Activated CD4-positive, alpha-beta memory T cell treated with anti-CD3 and anti-CD28 coated beads, Interleukin-2, amount 10 ng/mL, durations not matched to agents 7 days and 5 days (primary cell): Measurements from ENCODE around the gene PKP1. TPM values are rescaled to one million over a fixed set of nuclear protein-coding genes. Genes with fewer than 3 reads are reported as not detected.

Source experiments
- CTCF ChIA-PET: fragments of 350-600 bp; sonication (Branson Sonifier 250); formaldehyde crosslinking; loops from one replicate; lab custom pipeline; 2021; ENCODE audit warnings: antibody characterized with exemption, inconsistent platforms; lab: Charles Lee
- POLR2A ChIA-PET: fragments of 350-600 bp; sonication (Branson Sonifier 250); formaldehyde crosslinking; loops from one replicate; lab custom pipeline; 2021; ENCODE audit warnings: antibody characterized with exemption; lab: Charles Lee
- DNase-seq: peaks from one replicate; pipeline ENCODE4 v3.0.0-alpha.2; 2020
- H3K27ac Mint-ChIP-seq: one replicate; pipeline ENCODE4 v1.8.0; 2021; ENCODE audit warnings: mild to moderate bottlenecking, mixed read lengths
- H3K27me3 Mint-ChIP-seq: one replicate; pipeline ENCODE4 v1.8.0; 2021; ENCODE audit warnings: mixed read lengths
- H3K36me3 Mint-ChIP-seq: one replicate; pipeline ENCODE4 v1.8.0; 2021; ENCODE audit warnings: low read depth, mixed read lengths
- H3K4me1 Mint-ChIP-seq: one replicate; pipeline ENCODE4 v1.8.0; 2021; ENCODE audit warnings: mixed read lengths
- H3K4me3 Mint-ChIP-seq: one replicate; pipeline ENCODE4 v1.8.0; 2021; ENCODE audit warnings: mild to moderate bottlenecking, mixed read lengths
- H3K9me3 Mint-ChIP-seq: one replicate; pipeline ENCODE4 v1.8.0; 2021; ENCODE audit warnings: mixed read lengths
- total RNA-seq, 2 experiments: library from RNA; stranded (reverse); gene quantifications; one replicate each; pipeline ENCODE4 v1.2.3, GENCODE V29; 2021

Gene PKP1
- total RNA-seq, 2 experiments from 2014 or later: not detected

DNA sequence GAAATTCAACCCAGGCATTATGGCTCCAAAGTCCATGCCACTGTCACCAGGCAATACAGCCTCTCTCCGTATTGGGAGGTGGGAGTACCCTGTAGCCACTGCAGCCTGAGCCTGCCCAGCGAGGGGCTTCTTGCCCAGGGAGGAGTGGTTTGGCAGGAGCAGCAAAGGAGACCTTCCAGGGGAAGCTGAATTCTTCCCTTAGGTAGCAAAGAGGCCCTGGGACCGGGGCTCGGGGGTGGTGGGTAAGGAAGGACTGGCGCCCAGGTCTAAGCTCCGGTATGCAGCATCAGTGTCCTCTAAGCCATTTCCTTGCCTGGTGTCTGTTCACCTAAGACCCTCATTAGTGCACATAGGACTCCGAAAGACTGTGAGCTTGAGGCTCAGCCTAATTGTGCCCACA is 77.2 kb downstream of the PKP1 start:
- no peak overlapping the region for H3K27ac Mint-ChIP-seq
- H3K27me3 Mint-ChIP-seq: peaks cover 5% of the 10 kb centered on the region
- no peaks in the 10 kb centered on the region for H3K36me3 Mint-ChIP-seq
- CTCF ChIA-PET: interaction anchor here (1.6 to 1.8 kb wide), 2 partner anchors 12 to 14 kb away, joined by 6 to 7 read pairs; no protein-coding TSS in a partner anchor
- H3K4me3 Mint-ChIP-seq: no peak overlapping the region
- POLR2A ChIA-PET: no interaction called here
- DNase-seq: no peak
- H3K9me3 Mint-ChIP-seq: no peaks in the 10 kb centered on the region
- no peaks in the 10 kb centered on the region for H3K4me1 Mint-ChIP-seq

GRCh38 chr1:201360901-201361651 is 77.8 kb downstream of the PKP1 start:
- Mint-ChIP-seq H3K9me3 (no peaks in the 10 kb centered on the region), H3K36me3 (no peaks in the 10 kb centered on the region), H3K4me1 (no peaks in the 10 kb centered on the region), H3K27ac (no peak overlapping the region), H3K4me3 (no peak overlapping the region), H3K27me3 (peaks cover 5% of the 10 kb centered on the region)
- ChIA-PET POLR2A (no interaction called here), CTCF (interaction anchor here (1.0 to 1.8 kb wide), 5 partner anchors 11 to 107 kb away, joined by 3 to 7 read pairs (median 4); no protein-coding TSS in a partner anchor)
- DNase-seq: no peak

- ChIA-PET CTCF (interaction anchor here (1.0 to 2.0 kb wide), 8 partner anchors 12 to 108 kb away, joined by 3 to 7 read pairs (median 5); no protein-coding TSS in a partner anchor), POLR2A (no interaction called here)
Observed at GRCh38 chr1:201361652-201362504, 78.6 kb downstream of the PKP1 start.

GRCh38 chr1:201362906-201363305 is 79.6 kb downstream of the PKP1 start:
- Mint-ChIP-seq H3K27ac (no peak overlapping the region), H3K4me1 (no peaks in the 10 kb centered on the region), H3K27me3 (peaks cover 5% of the 10 kb centered on the region), H3K4me3 (no peak overlapping the region), H3K36me3 (no peaks in the 10 kb centered on the region), H3K9me3 (no peaks in the 10 kb centered on the region)
- ChIA-PET POLR2A (no interaction called here), CTCF (interaction anchor here (1.2 to 2.0 kb wide), 3 partner anchors 14 to 108 kb away, joined by 3 to 7 read pairs (median 7); no protein-coding TSS in a partner anchor)
- DNase-seq: no peak

More at GRCh38 chr1:201361652-201362504, 78.6 kb downstream of the PKP1 start:
- Mint-ChIP-seq H3K27me3 (peaks cover 5% of the 10 kb centered on the region), H3K9me3 (no peaks in the 10 kb centered on the region), H3K4me1 (no peaks in the 10 kb centered on the region), H3K36me3 (no peaks in the 10 kb centered on the region), H3K4me3 (no peak overlapping the region), H3K27ac (no peak overlapping the region)
- DNase-seq: peak; percentile 25

GRCh38 chr1:201363467-201363866 is 80.2 kb downstream of the PKP1 start:
- Mint-ChIP-seq H3K27me3 (peaks cover 5% of the 10 kb centered on the region), H3K4me3 (no peak overlapping the region), H3K4me1 (no peaks in the 10 kb centered on the region), H3K9me3 (no peaks in the 10 kb centered on the region), H3K36me3 (no peaks in the 10 kb centered on the region), H3K27ac (no peak overlapping the region)
- DNase-seq: no peak
- ChIA-PET POLR2A (no interaction called here), CTCF (interaction anchor here (1.5 to 2.0 kb wide), 2 partner anchors 15 to 17 kb away, joined by 3 to 7 read pairs; no protein-coding TSS in a partner anchor)

DNA sequence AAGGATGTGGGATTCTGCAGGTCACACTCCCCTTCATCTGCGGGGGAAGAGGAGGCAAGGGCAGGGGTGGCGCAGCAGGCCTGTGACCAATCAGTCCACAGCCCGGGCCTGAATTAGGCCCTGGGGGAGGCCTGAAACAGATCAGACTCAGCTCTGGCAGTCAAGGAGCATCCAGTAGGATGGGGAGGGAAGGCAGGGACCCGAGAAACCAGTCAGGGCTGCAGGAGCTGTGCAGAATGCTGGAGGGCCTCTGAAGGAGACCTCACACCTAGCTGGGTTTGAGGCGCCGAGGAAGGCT is 81.5 kb downstream of the PKP1 start:
- no peaks in the 10 kb centered on the region for H3K36me3 Mint-ChIP-seq
- DNase-seq: no peak

GRCh38 chr1:201365251-201365650 is 81.9 kb downstream of the PKP1 start:
- Mint-ChIP-seq H3K36me3 (no peaks in the 10 kb centered on the region), H3K4me1 (no peaks in the 10 kb centered on the region), H3K9me3 (no peaks in the 10 kb centered on the region), H3K27ac (no peak overlapping the region), H3K27me3 (peaks cover 9% of the 10 kb centered on the region), H3K4me3 (no peak overlapping the region)
- DNase-seq: no peak
- POLR2A ChIA-PET: no interaction called here
- CTCF ChIA-PET: no interaction called here

More for the DNA sequence above, 81.5 kb downstream of the PKP1 start:
- ChIA-PET POLR2A (no interaction called here), CTCF (no interaction called here)
- Mint-ChIP-seq H3K27me3 (peaks cover 9% of the 10 kb centered on the region), H3K4me3 (no peak overlapping the region), H3K27ac (no peak overlapping the region), H3K9me3 (no peaks in the 10 kb centered on the region), H3K4me1 (no peaks in the 10 kb centered on the region)

DNA sequence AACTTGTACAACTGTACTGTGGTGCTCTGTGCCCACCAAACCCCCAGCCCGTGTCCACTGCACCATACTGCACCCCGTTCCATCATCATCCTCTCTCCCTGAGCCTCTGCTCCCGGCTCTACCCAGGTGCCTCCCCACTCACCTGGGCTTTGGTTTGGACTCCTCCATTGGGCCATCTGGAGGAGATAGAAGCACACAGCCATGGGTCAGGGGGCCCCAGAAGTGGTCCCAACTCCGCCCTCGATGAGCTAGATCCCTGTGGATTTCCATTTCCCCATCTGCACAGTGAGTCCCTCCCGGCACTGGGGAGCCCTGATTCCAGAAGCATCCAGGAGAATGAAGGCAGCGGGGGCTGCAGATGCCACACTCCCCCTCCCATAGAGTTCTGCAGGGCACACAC is 83.4 kb downstream of the PKP1 start:
- ChIA-PET POLR2A (no interaction called here), CTCF (no interaction called here)
- H3K27ac Mint-ChIP-seq: no peak overlapping the region
- no peaks in the 10 kb centered on the region for H3K9me3 Mint-ChIP-seq
- H3K27me3 Mint-ChIP-seq: peaks cover 16% of the 10 kb centered on the region
- no peaks in the 10 kb centered on the region for H3K4me1 Mint-ChIP-seq
- H3K4me3 Mint-ChIP-seq: no peak overlapping the region
- no peaks in the 10 kb centered on the region for H3K36me3 Mint-ChIP-seq
- DNase-seq: no peak

DNA sequence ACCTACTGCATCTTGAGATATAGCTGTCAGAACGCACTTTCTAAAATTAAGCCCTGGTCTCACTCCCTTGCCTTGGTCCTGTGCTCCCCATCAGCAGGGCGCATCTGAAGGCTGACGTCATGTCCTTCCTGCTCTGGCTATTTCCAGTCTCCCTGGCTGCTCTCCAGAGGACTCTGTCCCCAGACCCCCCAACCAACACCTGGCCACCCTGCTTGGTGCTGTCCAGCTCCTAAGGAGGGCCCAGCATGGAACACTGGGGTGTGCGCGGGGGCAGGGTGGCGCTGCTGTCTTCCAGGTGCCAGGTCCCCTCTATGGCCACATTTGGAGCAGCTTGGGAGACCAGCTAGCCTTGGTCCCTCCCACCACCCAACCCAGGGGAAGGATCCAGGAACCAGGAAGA is 85.9 kb downstream of the PKP1 start:
- Mint-ChIP-seq H3K4me1 (no peaks in the 10 kb centered on the region), H3K9me3 (no peaks in the 10 kb centered on the region), H3K36me3 (no peaks in the 10 kb centered on the region), H3K27ac (no peak overlapping the region), H3K4me3 (no peak overlapping the region), H3K27me3 (peaks cover 21% of the 10 kb centered on the region)
- no peak for DNase-seq
- ChIA-PET CTCF (no interaction called here), POLR2A (no interaction called here)

GRCh38 chr1:201370500-201370899 is 87.2 kb downstream of the PKP1 start:
- CTCF ChIA-PET: no interaction called here
- Mint-ChIP-seq H3K9me3 (no peaks in the 10 kb centered on the region), H3K36me3 (no peaks in the 10 kb centered on the region), H3K27ac (no peak overlapping the region), H3K27me3 (peaks cover 23% of the 10 kb centered on the region), H3K4me3 (no peak overlapping the region), H3K4me1 (no peaks in the 10 kb centered on the region)
- POLR2A ChIA-PET: no interaction called here
- no peak for DNase-seq

- Mint-ChIP-seq H3K4me3 (no peak overlapping the region), H3K9me3 (no peaks in the 10 kb centered on the region), H3K4me1 (no peaks in the 10 kb centered on the region), H3K27ac (no peak overlapping the region), H3K36me3 (no peaks in the 10 kb centered on the region), H3K27me3 (peaks cover 24% of the 10 kb centered on the region)
- POLR2A ChIA-PET: no interaction called here
- CTCF ChIA-PET: no interaction called here
- no peak for DNase-seq
Observed at GRCh38 chr1:201371276-201371675, 88.0 kb downstream of the PKP1 start.

GRCh38 chr1:201371792-201372191 is 88.5 kb downstream of the PKP1 start:
- DNase-seq: no peak
- POLR2A ChIA-PET: no interaction called here
- no peaks in the 10 kb centered on the region for H3K4me1 Mint-ChIP-seq
- no peak overlapping the region for H3K27ac Mint-ChIP-seq
- no peaks in the 10 kb centered on the region for H3K9me3 Mint-ChIP-seq
- H3K4me3 Mint-ChIP-seq: no peak overlapping the region
- no peaks in the 10 kb centered on the region for H3K36me3 Mint-ChIP-seq
- CTCF ChIA-PET: interaction anchor here (1.4 kb wide), 1 partner anchor 117 kb away, joined by 6 read pairs; no protein-coding TSS in a partner anchor
- peaks cover 25% of the 10 kb centered on the region for H3K27me3 Mint-ChIP-seq

DNA sequence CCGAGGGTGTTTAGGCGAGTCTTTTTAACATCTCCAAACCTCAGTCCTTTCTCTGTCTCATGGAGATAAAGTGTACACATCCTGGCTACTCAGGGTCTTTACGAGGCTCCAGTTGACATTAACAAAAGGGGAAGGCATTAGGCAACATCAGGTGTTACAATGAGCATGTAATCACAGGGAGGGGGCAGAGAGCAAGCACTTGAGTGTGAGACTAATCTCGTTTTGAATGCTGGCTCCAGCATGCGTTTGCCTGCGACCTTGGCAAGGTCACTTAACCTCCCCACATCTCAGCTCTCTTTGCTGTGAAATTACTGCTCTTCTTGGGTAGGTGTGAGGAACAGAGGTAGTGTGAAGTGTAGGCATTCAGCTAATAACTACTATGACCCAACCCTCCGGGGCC is 91.1 kb downstream of the PKP1 start:
- H3K27me3 Mint-ChIP-seq: peaks cover 22% of the 10 kb centered on the region
- no peaks in the 10 kb centered on the region for H3K4me1 Mint-ChIP-seq
- no peak overlapping the region for H3K27ac Mint-ChIP-seq
- H3K4me3 Mint-ChIP-seq: no peak overlapping the region
- DNase-seq: no peak
- H3K9me3 Mint-ChIP-seq: no peaks in the 10 kb centered on the region
- ChIA-PET POLR2A (no interaction called here), CTCF (no interaction called here)
- H3K36me3 Mint-ChIP-seq: no peaks in the 10 kb centered on the region
